Suprapubic skin (tissue), 4 donors: ENCODE results near the gene SMYD3.

ENCODE experiments used
- CTCF ChIP-seq, 2 donors: fragments of 200-600 bp in 1 of 2; fragments of 450-650 bp in 1 of 2; sonication (generic) in 1 of 2; IDR thresholded peaks; one replicate each; pipeline ENCODE4 v1.5.1; 2016 to 2019; ENCODE audit warnings: antibody characterized with exemption in 2 of 2, mild to moderate bottlenecking in 1 of 2, moderate library complexity in 1 of 2
- POLR2A ChIP-seq, 2 donors: fragments of 450-650 bp; IDR thresholded peaks; one replicate each; pipeline ENCODE4 v1.6.1; 2017; ENCODE audit warnings: antibody characterized with exemption in 2 of 2, mild to moderate bottlenecking in 2 of 2, moderate library complexity in 2 of 2
- POLR2AphosphoS5 ChIP-seq, 3 donors: sonication (generic); formaldehyde crosslinking; IDR thresholded peaks; one replicate each; pipeline ENCODE4 v1.6.1; 2017; ENCODE audit warnings: antibody characterized with exemption in 3 of 3

- TF ChIP-seq POLR2A (IDR thresholded peaks at IDR 0.05): no peak
- TF ChIP-seq CTCF (IDR thresholded peaks at IDR 0.05): no peak
- TF ChIP-seq POLR2AphosphoS5 (IDR thresholded peaks at IDR 0.05): no peak
Observed at GRCh38 chr1:245939756-245940345, 567.2 kb downstream of the SMYD3 start.
